ENCODE data around the gene BRINP3. TPM values are rescaled to one million over a fixed set of nuclear protein-coding genes. Genes with fewer than 3 reads are reported as not detected.

Gene BRINP3
- total RNA-seq, 1 donor from 2014 or later = 6.6 TPM

DNA sequence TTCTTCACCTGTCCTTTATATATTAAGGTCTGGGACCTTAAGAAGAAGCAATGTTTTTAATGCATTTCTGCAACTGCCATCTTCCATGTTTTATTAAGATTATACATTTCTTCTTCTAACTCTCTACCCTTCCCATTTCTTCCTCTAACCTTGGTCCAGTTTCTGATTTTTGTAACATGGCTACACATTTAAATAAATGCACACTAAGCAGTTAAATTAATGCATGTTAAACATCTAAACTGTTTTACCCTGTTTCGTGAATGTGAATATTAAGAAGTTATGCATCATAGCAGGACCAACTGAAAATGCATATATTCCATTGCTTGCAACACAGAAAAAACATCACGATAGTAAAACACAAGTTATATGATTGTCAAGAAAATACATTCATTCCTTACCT is 3.7 kb downstream of the BRINP3 start:
- Mint-ChIP-seq H3K4me1 (ENCODE audit: unreplicated experiment) (peaks cover 5% of the 10 kb centered on the region), H3K27me3 (peaks cover 65% of the 10 kb centered on the region), H3K27ac (no peak overlapping the region), H3K36me3 (no peaks in the 10 kb centered on the region), H3K9me3 (no peaks in the 10 kb centered on the region), H3K4me3 (peak overlapping the region; percentile 79)
- no peak for TF ChIP-seq CTCF (conservative IDR thresholded peaks at IDR 0.05)
- DNase-seq (ENCODE audit: extremely low spot score, unreplicated experiment) = no peak

DNA sequence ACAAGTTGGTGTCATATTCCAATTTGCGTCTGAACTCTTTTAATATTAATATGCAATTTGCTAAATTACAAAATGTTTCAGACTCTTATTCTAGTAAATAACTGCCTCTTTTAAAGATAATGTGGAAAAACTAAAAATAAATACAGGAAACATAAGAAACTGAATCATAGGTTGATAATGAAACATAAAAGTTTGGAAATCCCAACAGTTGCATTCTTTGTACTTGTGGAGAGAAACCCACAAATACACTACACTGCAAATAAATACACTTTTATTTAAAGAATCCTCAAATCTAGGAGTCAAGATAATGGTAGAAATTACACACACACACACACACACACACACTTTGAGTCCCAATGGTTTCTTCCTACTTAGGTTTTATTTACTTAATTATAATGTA is 5.2 kb downstream of the BRINP3 start:
- no peak for DNase-seq (ENCODE audit: extremely low spot score, unreplicated experiment)
- Mint-ChIP-seq H3K27me3 (peaks cover 52% of the 10 kb centered on the region), H3K36me3 (no peaks in the 10 kb centered on the region), H3K27ac (no peak overlapping the region), H3K4me1 (ENCODE audit: unreplicated experiment) (no peaks in the 10 kb centered on the region), H3K9me3 (no peaks in the 10 kb centered on the region), H3K4me3 (no peak overlapping the region)
- no peak for TF ChIP-seq CTCF (conservative IDR thresholded peaks at IDR 0.05)

GRCh38 chr1:190472042-190472441 is 5.6 kb downstream of the BRINP3 start:
- H3K27me3 Mint-ChIP-seq = peaks cover 48% of the 10 kb centered on the region

GRCh38 chr1:190464690-190465089 is 13.0 kb downstream of the BRINP3 start:
- H3K36me3 Mint-ChIP-seq = no peaks in the 10 kb centered on the region

More at GRCh38 chr1:190472042-190472441, 5.6 kb downstream of the BRINP3 start:
- no peaks in the 10 kb centered on the region for H3K36me3 Mint-ChIP-seq
- TF ChIP-seq CTCF (conservative IDR thresholded peaks at IDR 0.05) = no peak
- no peaks in the 10 kb centered on the region for H3K9me3 Mint-ChIP-seq
- H3K4me3 Mint-ChIP-seq = no peak overlapping the region
- no peak overlapping the region for H3K27ac Mint-ChIP-seq
- H3K4me1 Mint-ChIP-seq (ENCODE audit: unreplicated experiment) = no peaks in the 10 kb centered on the region
- DNase-seq (ENCODE audit: extremely low spot score, unreplicated experiment) = no peak

DNA sequence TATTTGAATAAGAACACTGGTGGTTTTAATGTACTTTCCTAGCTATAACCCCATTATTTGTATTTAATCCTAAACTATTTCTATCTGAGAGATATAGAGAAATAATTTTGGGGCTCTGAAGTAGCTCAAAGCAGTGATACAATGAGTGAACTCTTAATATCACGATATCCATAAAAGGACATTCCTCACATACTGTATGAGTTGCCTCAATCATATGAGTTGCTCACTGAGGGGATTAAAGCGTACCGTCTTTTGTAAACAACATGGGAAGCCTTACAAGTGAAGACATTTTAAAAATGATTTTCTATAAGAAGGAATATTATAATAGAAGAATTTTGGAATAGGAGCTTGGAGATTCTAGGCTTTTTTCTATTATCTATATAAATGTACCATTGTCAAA is 21.5 kb downstream of the BRINP3 start:
- no peak for DNase-seq (ENCODE audit: extremely low spot score, unreplicated experiment)
- no peaks in the 10 kb centered on the region for H3K9me3 Mint-ChIP-seq

More at GRCh38 chr1:190464690-190465089, 13.0 kb downstream of the BRINP3 start:
- peaks cover 2% of the 10 kb centered on the region for H3K27me3 Mint-ChIP-seq
- no peaks in the 10 kb centered on the region for H3K4me1 Mint-ChIP-seq (ENCODE audit: unreplicated experiment)
- no peak for TF ChIP-seq CTCF (conservative IDR thresholded peaks at IDR 0.05)
- no peak overlapping the region for H3K27ac Mint-ChIP-seq
- H3K9me3 Mint-ChIP-seq = no peaks in the 10 kb centered on the region
- no peak overlapping the region for H3K4me3 Mint-ChIP-seq
- no peak for DNase-seq (ENCODE audit: extremely low spot score, unreplicated experiment)

More for the DNA sequence above, 21.5 kb downstream of the BRINP3 start:
- Mint-ChIP-seq H3K27me3 (peaks cover 4% of the 10 kb centered on the region), H3K36me3 (no peaks in the 10 kb centered on the region), H3K4me1 (ENCODE audit: unreplicated experiment) (no peaks in the 10 kb centered on the region), H3K4me3 (no peak overlapping the region), H3K27ac (no peak overlapping the region)
- TF ChIP-seq CTCF (conservative IDR thresholded peaks at IDR 0.05) = no peak

All from type B pancreatic cell (in vitro differentiated cells).